ENCODE data around the gene DHRS12.

DNA sequence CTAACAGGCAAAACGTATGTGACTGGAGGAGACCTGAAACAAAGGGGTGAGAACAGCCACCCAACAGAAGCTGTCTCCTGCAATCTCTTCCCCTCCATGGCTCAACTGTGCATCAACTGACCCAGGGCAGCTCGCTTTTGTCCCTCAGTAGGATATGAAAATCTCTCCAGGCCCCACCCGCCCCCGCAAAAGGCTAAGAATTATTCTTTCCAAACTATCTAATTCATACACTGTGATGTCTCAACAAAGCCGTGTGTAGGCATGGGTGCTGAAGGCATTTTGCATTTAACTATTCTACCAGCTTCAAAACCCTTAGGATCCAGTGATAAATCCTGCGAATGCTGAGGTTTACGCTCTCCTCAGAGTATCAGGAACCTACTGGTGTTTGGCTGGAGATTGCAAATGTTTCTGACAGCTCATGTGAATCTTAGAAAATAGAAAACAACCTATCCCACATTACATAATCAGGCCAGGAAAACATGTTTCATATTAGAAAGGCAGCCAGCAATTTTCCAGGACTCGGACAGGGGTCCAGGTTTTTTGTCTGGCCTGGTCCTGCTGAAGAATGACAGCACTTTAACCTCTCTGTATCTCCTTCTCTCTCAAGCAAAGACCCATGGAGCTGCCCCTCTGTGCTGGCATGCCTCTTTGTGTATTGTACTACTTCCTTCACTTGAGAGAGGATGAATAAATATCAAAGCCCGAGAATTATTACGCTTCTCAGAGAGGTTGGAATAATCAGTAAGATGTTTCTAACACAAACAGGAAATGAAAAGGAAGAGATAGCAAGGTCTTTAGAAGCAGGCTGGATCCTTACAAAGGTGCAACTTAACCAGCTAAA lies 17.3 kb downstream of the DHRS12 start:
- TF ChIP-seq, protein P1, sequence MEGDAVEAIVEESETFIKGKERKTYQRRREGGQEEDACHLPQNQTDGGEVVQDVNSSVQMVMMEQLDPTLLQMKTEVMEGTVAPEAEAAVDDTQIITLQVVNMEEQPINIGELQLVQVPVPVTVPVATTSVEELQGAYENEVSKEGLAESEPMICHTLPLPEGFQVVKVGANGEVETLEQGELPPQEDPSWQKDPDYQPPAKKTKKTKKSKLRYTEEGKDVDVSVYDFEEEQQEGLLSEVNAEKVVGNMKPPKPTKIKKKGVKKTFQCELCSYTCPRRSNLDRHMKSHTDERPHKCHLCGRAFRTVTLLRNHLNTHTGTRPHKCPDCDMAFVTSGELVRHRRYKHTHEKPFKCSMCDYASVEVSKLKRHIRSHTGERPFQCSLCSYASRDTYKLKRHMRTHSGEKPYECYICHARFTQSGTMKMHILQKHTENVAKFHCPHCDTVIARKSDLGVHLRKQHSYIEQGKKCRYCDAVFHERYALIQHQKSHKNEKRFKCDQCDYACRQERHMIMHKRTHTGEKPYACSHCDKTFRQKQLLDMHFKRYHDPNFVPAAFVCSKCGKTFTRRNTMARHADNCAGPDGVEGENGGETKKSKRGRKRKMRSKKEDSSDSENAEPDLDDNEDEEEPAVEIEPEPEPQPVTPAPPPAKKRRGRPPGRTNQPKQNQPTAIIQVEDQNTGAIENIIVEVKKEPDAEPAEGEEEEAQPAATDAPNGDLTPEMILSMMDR (IDR thresholded peaks at IDR 0.05): no peak
- TF ChIP-seq POLR2A (IDR thresholded peaks at IDR 0.05): no peak

All from testis (tissue), 2 donors.